ENCODE data around the gene MUTYH.

DNA sequence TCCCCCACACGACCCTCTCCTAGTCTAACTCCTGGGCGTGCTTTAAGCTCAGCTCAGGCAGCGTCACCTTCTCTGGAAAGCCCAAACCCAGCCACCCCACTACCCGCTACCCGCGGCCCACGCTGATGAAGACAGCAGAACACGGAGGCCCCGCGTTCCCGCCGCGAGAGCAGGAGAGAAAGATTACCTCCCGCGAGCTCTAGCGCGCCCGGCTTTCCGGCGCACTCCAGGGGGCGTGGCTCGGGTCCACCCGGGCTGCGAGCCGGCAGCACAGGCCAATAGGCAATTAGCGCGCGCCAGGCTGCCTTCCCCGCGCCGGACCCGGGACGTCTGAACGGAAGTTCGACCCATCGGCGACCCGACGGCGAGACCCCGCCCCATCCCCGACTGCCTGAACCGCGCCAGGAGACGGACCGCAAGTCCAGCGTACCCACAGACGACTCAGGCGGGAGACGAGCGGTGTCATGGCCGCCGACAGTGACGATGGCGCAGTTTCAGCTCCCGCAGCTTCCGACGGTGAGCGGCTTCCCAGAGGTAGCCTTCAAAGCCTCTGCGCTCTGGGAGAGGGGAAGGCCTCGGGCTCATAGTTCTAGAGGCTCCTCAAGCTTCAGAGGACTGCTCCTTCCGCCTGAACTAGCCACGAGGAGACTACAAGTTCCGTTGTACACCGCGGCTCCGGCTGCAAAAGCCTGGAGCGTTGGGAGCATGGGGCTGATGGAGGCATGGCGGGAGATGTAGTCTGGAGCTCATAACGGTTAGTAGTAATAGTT is at the start of gene MUTYH, which contains the start of gene TOE1:
- TF ChIP-seq, protein P1, sequence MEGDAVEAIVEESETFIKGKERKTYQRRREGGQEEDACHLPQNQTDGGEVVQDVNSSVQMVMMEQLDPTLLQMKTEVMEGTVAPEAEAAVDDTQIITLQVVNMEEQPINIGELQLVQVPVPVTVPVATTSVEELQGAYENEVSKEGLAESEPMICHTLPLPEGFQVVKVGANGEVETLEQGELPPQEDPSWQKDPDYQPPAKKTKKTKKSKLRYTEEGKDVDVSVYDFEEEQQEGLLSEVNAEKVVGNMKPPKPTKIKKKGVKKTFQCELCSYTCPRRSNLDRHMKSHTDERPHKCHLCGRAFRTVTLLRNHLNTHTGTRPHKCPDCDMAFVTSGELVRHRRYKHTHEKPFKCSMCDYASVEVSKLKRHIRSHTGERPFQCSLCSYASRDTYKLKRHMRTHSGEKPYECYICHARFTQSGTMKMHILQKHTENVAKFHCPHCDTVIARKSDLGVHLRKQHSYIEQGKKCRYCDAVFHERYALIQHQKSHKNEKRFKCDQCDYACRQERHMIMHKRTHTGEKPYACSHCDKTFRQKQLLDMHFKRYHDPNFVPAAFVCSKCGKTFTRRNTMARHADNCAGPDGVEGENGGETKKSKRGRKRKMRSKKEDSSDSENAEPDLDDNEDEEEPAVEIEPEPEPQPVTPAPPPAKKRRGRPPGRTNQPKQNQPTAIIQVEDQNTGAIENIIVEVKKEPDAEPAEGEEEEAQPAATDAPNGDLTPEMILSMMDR (IDR thresholded peaks at IDR 0.05), result no peak
- TF ChIP-seq POLR2A (IDR thresholded peaks at IDR 0.05), result peak; percentile 94
- peak; percentile 62 to 92 (median 83) for TF ChIP-seq POLR2AphosphoS5 (IDR thresholded peaks at IDR 0.05)

Measured in transverse colon (tissue), 4 donors.